Activated CD4-positive, alpha-beta T cell treated with anti-CD3 and anti-CD28 coated beads, Interleukin-2, amount 10 ng/mL, durations not matched to agents 7 days and 5 days (primary cell): Measurements from ENCODE around the gene EHMT1. TPM values are rescaled to one million over a fixed set of nuclear protein-coding genes. Genes with fewer than 3 reads are reported as not detected.
"Not testable (repeated sequence)": the region's sequence is repeated elsewhere in the genome, so short reads cannot be mapped to it uniquely, and the experiment has no call there.

Source experiments
- CTCF ChIA-PET: fragments of 350-600 bp; sonication (Branson Sonifier 250); formaldehyde crosslinking; loops from one replicate; lab custom pipeline; 2021; ENCODE audit warnings: antibody characterized with exemption; lab: Charles Lee
- POLR2A ChIA-PET: fragments of 350-600 bp; sonication (Branson Sonifier 250); formaldehyde crosslinking; loops from one replicate; lab custom pipeline; 2021; ENCODE audit warnings: antibody characterized with exemption; lab: Charles Lee
- DNase-seq: peaks from one replicate; pipeline ENCODE4 v3.0.0-alpha.2; 2020
- H3K27ac Mint-ChIP-seq: one replicate; pipeline ENCODE4 v1.8.0; 2021; ENCODE audit warnings: mild to moderate bottlenecking, moderate library complexity, mixed read lengths
- H3K27me3 Mint-ChIP-seq: one replicate; pipeline ENCODE4 v1.8.0; 2021; ENCODE audit warnings: mixed read lengths
- H3K36me3 Mint-ChIP-seq: one replicate; pipeline ENCODE4 v1.8.0; 2021; ENCODE audit warnings: low read depth, mixed read lengths
- H3K4me1 Mint-ChIP-seq: one replicate; pipeline ENCODE4 v1.8.0; 2021; ENCODE audit warnings: mixed read lengths
- H3K4me3 Mint-ChIP-seq: one replicate; pipeline ENCODE4 v1.8.0; 2021; ENCODE audit warnings: mild to moderate bottlenecking, moderate library complexity, mixed read lengths
- H3K9me3 Mint-ChIP-seq: one replicate; pipeline ENCODE4 v1.8.0; 2021; ENCODE audit warnings: mixed read lengths
- microRNA-seq: library from miRNA; unstranded; fragments of <30 nt; microRNA quantifications from one replicate; pipeline ENCODE4 v1.2.0, GENCODE V29; 2021; ENCODE audit warnings: borderline microRNAs expressed, borderline replicate concordance
- total RNA-seq, 2 experiments: library from RNA; stranded (reverse); gene quantifications; one replicate each; pipeline ENCODE4 v1.2.3, GENCODE V29; 2021

Gene EHMT1
- total RNA-seq, 2 experiments from 2014 or later = 100 to 110 TPM

DNA sequence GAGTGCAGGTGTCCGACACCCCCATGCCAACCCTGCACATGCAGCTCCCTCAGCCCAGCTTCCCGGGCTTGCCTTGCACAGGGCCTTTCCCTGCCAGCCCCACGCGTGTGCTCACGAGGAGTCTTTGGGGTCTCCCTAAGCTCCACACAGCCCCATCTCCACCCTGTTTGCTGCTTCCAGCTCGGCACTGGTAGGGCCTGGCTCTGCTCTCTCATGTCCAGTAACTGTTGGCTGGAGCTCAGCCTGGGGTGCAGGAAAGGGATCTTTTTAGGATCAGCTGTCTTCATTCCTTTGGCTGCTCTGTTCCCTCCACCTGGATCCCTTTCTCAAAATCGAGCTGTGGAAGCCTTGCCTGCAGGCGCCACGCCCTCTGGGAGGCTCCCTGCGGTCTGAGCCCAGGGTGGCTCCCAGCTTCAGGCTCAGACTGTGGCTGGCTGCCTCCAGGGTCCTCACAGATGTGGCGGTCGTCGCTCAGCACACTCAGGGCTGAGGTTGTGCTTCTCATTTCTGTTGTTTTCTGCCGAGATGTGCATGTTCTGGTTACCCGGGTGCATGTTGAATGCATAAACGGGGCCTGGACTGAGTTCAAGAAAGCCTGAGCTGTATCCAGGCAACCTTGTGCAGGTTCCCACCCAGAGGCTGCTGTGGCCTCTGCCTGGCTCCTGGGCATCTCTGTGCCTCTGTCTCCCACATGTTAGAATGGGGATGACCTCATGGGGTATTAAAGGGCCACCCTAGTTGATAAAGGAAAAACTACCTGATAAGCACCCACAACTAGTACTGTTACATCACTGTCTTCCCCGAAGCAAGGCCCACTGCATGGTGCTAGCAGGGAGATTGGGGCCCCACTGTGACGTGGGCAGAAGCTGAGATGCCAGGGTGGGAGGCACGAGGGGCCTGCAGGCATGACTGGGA lies 263.0 kb downstream of the EHMT1 start:
- no peak overlapping the region for H3K4me3 Mint-ChIP-seq
- POLR2A ChIA-PET = no interaction called here
- no peaks in the 10 kb centered on the region for H3K4me1 Mint-ChIP-seq

DNA sequence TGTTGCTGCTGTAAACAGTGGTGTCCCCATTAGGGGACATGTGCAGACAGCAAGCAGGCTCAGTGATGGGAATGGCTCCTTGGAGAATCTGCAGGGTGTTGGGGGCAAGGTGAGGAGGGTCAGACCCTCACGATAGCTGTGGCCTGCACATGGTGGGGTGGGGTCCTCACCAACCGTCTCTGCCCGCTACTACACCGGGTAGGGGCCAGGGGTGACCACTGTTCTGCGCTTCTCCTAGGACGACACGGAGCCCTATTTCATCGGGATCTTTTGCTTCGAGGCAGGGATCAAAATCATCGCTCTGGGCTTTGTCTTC lies 263.7 kb downstream of the EHMT1 start:
- CTCF ChIA-PET = no interaction called here
- Mint-ChIP-seq H3K27ac (no peak overlapping the region), H3K4me3 (no peak overlapping the region), H3K9me3 (no peaks in the 10 kb centered on the region), H3K36me3 (no peaks in the 10 kb centered on the region), H3K4me1 (no peaks in the 10 kb centered on the region), H3K27me3 (no peaks in the 10 kb centered on the region)
- DNase-seq = no peak
- POLR2A ChIA-PET = no interaction called here

More for the DNA sequence above, 263.0 kb downstream of the EHMT1 start:
- no peaks in the 10 kb centered on the region for H3K36me3 Mint-ChIP-seq
- no peak overlapping the region for H3K27ac Mint-ChIP-seq
- no peaks in the 10 kb centered on the region for H3K27me3 Mint-ChIP-seq
- H3K9me3 Mint-ChIP-seq = no peaks in the 10 kb centered on the region
- no peak for DNase-seq
- CTCF ChIA-PET = no interaction called here

DNA sequence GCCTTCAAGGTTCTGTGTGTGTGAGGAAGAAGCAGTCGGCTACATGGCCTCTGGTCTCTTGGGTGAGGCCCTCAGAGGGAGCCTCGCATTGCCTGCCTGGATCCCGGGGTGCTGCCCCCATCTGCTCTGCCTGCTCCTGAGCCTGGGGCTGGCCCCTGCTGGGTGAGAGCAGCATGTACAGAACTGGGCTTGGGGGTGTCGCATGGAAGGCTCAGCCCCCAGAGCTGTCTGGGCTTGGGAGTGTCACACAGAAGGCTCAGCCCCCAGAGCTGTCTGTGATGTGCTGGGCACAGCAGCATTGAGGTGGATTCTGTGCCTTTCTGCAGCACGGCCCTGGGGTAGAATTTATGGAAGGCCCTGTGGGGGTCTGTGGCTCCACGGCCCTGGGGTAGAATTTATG lies 265.2 kb downstream of the EHMT1 start:
- H3K27me3 Mint-ChIP-seq, H3K27ac Mint-ChIP-seq, H3K4me1 Mint-ChIP-seq, H3K36me3 Mint-ChIP-seq, DNase-seq, POLR2A ChIA-PET, H3K4me3 Mint-ChIP-seq, H3K9me3 Mint-ChIP-seq, CTCF ChIA-PET: not testable (repeated sequence)

DNA sequence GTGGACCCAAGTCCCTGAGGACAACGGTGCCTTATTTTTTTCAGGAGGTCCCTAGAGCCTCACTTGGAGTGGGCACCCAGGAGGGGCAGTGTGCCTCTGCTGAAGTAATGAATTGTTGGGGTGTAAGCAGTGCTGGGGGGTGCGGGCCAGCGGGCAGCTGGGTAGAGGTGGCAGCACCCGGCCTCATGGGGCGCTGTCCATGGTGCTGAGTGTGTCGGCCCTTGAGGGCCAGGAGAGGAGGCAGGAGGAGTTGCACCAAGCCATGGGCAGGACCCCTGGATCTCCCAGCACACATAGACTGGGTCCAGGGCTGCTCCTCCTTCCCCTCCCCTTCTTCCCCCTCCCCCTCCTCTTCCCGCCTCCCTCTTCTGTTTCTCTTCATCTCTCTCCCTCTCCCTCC lies 265.7 kb downstream of the EHMT1 start:
- H3K36me3 Mint-ChIP-seq, CTCF ChIA-PET, H3K4me1 Mint-ChIP-seq, H3K27ac Mint-ChIP-seq, H3K27me3 Mint-ChIP-seq, H3K4me3 Mint-ChIP-seq, H3K9me3 Mint-ChIP-seq, POLR2A ChIA-PET: not testable (repeated sequence)
- DNase-seq = peak; percentile 12

DNA sequence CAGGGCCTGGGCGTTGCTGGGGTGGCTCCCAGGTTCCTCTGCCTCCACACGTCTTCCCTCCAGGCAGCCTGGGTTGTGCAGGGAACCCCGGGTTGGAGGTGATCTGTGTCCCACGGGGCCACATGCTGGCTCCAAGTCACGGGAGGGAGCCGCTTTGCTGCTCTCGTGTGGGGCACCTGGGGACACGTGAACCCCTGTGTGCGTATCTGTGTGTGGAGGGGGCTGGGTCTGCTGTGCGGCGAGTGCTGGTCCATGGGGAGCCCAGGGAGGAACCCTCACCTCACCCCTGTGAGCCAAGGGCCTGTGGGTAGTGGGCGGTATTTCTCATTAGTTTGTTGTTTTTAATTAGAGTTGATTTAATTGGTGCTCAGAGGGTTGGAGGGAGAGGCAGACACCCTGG lies 266.3 kb downstream of the EHMT1 start:
- POLR2A ChIA-PET, CTCF ChIA-PET, H3K9me3 Mint-ChIP-seq, H3K4me3 Mint-ChIP-seq, H3K27me3 Mint-ChIP-seq, H3K4me1 Mint-ChIP-seq, H3K36me3 Mint-ChIP-seq, H3K27ac Mint-ChIP-seq, DNase-seq: not testable (repeated sequence)

Small RNAs within 50 kb of the gene (microRNA-seq; reads per million reads assigned to microRNA genes)
- gene MIR602 = 1.3 reads per million

Other genes with a start within 250 kb of the EHMT1 start
- gene EXD3, start 195.8 kb upstream of the EHMT1 start, total RNA-seq = 10 to 100 TPM; 10.3 to 13.2 TPM
- 1 to 10 TPM in 1 of 2 experiments, under 1 TPM in 1; 0.46 to 1.1 TPM for gene NOXA1, start 195.6 kb upstream of the EHMT1 start, total RNA-seq
- gene ENTPD8, start 177.6 kb upstream of the EHMT1 start, total RNA-seq = not detected
- 10 to 100 TPM; 57.6 to 60.3 TPM for gene NSMF, start 159.7 kb upstream of the EHMT1 start, total RNA-seq
- gene PNPLA7, start 68.6 kb upstream of the EHMT1 start, total RNA-seq = 1 to 10 TPM; 3.8 to 4.4 TPM
- gene MRPL41, start 67.1 kb upstream of the EHMT1 start, total RNA-seq = 10 to 100 TPM; 30.2 to 37.1 TPM
- 10 to 100 TPM; 31.1 to 34.4 TPM for gene DPH7, start 40.1 kb upstream of the EHMT1 start, total RNA-seq
- 10 to 100 TPM; 24.7 to 26.5 TPM for gene ZMYND19, start 28.5 kb upstream of the EHMT1 start, total RNA-seq
- gene ARRDC1, start 13.3 kb upstream of the EHMT1 start, total RNA-seq = 10 to 100 TPM; 52.4 to 64.2 TPM